Measurements from ENCODE around the gene ADCYAP1R1.

The ADCYAP1R1 gene

GRCh38 chr7:31087351-31087750 is 35.2 kb downstream of the ADCYAP1R1 start:
- DNase-seq (ENCODE audit: low read depth in 2 of 2), result no peak

DNA sequence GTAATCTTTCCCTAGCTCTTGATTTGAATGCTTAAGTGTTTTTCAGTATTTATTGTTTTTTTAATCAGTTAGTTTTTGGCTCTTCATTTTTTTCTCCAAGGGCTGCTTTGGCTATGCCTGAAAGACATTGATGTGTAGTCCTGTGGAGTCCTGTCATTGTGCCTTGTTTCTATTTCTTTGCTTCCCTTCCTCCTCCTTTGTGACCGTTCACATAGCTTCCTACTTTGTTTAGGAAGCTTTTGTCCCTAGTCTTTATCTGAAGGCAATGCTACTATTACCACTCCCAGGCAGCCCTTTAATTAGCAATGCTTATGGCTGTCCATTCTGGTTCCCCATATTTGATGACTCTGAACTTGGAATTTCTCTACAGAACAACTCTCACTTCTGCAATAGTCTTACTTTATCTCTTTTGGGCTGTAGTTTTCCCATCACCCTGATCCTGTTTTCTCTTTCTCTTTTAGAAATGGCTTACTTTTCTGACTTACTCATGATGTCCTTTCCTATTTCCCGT is 39.9 kb downstream of the ADCYAP1R1 start:
- DNase-seq (ENCODE audit: low read depth in 2 of 2), result no peak

- DNase-seq (ENCODE audit: low read depth in 2 of 2), result no peak
Measured at GRCh38 chr7:31092606-31093005, 40.5 kb downstream of the ADCYAP1R1 start.

GRCh38 chr7:31093282-31093681 is 41.2 kb downstream of the ADCYAP1R1 start:
- DNase-seq (ENCODE audit: low read depth in 2 of 2), result no peak

- DNase-seq (ENCODE audit: low read depth in 2 of 2), result no peak
Measured at GRCh38 chr7:31094271-31094670, 42.2 kb downstream of the ADCYAP1R1 start.

DNA sequence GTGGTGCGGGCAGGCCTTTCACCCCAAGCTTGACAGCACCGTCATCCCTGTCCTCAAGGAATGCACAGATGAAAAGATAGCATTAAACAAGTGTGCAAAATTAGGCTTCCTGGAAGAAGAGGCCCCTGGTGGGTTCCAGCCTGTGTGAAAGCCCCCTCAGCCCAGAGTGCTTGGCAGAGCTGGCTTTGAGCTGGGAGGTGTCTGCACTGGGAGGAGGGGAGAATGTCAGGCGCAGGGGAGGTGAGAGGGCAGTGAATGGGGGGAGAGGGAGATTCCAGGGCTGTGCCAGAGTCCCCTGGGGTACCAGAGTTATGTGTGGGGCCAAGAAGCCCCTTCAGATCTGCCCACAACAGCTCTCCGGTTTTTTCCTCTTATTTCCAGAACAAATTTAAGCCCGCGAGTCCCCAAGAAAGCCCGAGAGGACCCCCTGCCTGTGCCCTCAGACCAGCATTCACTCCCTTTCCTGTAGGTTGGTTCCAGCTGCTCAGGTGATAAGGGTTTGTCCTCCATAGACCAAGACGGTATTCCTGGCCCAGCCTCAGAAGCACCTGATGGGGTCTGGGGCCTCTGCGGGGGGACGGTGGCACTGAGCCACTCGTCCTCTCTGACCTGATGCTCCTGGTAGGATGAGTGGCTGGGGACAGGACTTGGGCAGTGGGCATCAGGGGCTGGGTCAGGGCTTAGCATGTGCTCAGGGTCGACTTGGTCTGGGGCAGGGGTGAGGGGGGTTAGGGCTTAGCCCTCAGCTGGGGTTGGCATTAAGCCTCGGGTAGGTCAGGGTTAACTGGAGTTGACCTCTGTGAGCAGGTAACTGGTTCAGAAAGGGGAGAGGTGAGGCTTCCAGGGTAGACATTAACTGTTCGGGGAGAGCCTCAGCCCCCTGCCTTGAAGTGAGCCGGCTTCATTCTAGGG is 43.4 kb downstream of the ADCYAP1R1 start:
- no peak for DNase-seq (ENCODE audit: low read depth in 2 of 2)

DNA sequence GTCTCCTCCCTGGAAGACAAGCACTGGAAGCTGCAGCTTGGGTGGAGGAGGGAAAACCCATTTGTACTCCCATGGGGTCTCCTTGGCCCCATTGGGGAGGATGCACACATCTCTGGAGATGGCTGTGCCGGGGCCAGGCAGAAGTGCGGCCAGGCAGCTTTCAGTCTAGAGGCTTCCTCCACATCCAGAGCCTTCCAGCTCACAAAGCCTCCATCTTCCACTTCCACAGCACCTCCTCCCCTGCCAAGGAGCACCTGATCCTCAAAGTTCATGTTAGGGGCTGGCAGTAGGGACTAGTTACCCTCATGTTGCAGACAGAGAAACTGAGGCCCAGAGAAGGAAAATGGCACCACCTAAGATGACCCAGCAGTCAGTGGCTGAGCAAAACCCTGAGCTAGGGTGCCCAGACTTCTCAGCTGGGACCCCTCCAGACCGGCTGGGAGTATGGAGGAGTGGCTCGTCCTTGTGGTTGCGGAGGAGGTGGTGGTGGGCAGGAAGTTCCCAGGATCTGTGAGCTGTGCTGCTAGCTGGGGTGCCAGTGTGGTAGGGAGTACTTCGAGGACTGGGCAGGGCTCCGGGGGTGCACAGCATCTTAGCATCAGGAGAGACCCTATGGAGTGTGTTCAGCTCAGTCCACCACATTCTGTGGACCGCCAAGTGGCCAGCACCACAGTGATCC is 44.2 kb downstream of the ADCYAP1R1 start:
- no peak for DNase-seq (ENCODE audit: low read depth in 2 of 2)

- DNase-seq (ENCODE audit: low read depth in 2 of 2), result no peak
Measured at GRCh38 chr7:31096877-31097258, 44.8 kb downstream of the ADCYAP1R1 start.

GRCh38 chr7:31098642-31099360 is 46.7 kb downstream of the ADCYAP1R1 start:
- no peak for DNase-seq (ENCODE audit: low read depth in 2 of 2)

DNA sequence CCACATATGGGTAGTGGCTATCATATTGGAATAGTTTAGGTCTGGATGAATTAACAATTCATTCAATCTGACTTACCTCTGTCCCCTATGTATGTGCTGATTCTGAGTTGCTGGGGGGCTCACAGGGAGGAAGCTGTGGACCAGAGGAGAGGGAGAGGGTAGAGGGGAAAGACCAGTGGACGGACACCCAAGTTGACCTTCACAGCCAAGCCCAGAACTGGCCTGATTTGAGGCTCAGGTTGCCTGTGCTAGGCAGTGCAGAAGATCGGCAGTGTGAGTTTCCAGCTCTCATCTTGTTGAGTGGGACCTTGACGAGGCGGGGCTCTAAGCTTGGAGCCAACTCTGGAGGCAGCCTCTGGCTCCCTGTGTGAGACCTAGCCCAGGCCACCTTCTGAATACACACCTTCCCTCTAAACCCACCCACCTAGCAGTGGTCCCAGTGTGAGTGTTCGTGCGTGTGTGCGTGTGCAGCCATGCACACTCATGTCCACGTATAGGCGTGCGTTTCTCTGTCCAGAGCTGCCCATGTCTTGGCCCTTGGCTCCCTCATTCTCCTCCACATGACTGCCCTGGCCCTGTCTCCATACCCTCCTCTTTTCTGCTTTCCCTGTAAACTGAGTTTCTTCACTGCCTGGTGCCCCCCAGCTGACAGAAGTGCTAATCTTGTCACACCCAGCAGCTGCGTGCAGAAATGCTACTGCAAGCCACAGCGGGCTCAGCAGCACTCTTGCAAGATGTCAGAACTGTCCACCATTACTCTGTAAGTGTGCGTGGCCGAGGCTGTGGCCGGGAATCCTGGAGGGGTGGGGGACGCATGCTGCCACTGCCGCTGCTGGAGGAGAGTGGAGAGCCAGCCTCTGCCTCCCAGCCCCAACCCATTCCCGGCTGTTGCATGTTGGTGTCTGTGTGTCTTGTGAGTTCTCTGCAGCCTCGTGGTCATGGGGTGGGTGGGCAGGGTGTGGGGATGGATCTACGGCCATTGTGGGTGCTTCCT is 47.6 kb downstream of the ADCYAP1R1 start:
- no peak for DNase-seq (ENCODE audit: low read depth in 2 of 2)

GRCh38 chr7:31100445-31100844 is 48.3 kb downstream of the ADCYAP1R1 start:
- DNase-seq (ENCODE audit: low read depth in 2 of 2), result no peak

GRCh38 chr7:31100871-31101270 is 48.8 kb downstream of the ADCYAP1R1 start:
- no peak for DNase-seq (ENCODE audit: low read depth in 2 of 2)

- no peak for DNase-seq (ENCODE audit: low read depth in 2 of 2)
Measured at GRCh38 chr7:31101544-31101943, 49.4 kb downstream of the ADCYAP1R1 start.

DNA sequence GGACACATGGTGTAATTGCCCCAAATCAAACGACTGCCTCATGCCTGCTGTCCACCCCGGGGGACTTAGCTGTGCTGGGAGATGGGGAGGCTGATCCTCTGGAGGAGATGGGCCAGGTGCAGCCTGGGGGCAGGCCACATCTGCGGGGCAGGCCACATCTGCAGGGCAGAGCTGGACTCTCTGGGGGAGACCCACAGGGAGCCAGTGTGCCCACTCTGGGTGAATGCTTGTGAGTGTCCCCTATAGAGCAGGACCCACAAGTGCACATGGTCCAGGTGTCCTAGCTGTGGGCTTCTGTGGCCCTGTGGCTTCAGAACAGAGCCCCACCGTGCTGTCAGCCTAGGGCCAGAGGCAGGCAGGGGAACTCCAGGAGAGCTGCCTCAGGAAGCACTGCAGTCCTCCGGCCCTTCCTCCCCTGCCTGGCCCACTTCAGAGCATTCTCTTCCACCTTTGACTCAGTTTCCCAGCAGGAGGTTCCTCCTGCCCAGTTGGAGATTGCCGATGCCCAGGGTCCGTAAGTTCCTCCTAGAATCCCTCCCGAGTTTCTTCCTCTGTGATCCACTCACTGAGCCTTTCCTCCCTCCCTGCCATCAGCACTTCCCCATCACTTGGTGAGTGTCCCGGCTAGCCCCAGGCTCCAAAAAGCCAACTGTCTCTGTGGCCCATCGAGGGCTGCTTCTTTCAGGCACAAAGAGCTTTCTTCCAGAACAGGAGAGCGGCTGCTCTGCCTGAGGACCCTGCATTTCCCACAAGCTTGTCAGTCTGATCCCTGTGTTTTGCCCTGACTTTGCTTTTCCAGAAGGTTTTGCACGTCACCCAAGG is 50.3 kb downstream of the ADCYAP1R1 start:
- DNase-seq (ENCODE audit: low read depth in 2 of 2), result no peak

GRCh38 chr7:31102973-31103850 is 51.1 kb downstream of the ADCYAP1R1 start:
- no peak for DNase-seq (ENCODE audit: low read depth in 2 of 2)

DNA sequence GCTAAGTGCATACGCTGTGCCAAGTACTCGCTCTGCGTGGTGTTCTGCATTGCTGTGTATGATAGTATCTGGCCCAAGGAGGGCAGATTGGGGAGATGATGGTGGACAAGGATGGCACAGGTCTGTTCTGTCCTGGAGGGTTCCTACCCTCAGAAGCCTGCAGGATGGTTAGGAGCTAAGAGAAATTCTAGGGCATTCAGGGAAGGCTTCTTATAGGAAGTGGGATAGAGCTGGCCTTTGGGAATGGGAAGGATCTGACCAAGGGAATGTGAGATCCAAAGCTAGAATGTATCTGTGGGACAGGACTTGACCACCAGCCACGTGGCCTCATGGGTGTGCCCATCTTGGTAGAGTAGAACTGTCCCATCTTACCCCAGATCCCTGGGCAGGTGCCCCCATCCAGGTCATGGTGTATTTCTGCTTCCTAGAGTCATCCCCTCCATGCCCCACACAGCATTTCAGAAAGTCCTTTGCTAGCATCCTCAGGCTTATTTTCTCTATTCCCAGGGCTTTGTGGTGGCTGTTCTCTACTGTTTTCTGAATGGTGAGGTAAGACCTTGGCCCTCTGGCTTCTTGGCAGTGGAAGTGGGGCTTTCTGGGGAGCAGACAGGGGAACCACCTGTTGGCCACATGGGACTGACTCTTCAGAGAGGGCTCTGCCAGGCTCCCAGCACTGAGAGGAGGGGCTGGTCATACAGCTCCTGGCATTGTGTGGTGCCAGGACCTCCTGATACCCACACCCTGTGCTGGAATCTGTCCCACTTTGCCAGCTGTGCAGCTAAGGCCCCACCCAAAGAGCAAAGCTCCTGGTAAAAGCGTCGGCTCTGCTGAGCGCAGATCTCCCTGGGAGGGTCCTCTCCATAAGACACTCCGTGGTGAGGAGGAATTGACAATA is 52.5 kb downstream of the ADCYAP1R1 start:
- DNase-seq (ENCODE audit: low read depth in 2 of 2), result no peak

DNA sequence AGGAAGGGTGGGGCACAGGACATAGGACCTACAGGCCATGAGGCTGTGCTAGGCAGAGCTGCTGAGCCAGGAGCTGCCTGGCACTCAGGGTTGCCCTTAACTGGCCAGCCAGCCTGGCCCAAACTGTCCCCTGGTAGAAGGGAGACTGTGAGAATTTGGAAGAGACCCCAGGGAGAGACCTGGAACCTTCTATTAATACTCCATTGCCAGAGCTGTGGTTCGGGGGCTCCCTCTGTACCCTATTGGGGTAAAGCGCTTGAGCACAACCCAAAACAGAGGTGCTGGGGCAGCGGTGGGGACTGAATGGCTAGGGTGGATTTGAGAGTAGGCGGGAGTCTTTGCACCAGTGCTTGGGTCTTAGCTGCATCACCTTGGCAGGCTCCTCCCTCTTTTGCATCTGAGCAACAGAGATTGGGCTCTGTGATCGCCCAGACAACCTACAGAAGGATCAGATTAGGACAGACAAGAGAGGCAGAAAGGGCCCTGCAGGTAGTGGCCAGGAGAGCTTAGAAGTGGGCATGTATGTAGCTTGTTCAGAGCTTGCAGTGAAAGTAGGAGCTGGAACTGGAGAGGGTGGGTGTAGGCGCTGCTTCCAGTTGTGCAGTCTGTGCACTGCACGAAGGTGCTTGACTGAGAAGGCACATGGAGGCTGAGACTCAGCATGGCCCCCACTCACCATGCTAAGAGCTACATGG is 53.3 kb downstream of the ADCYAP1R1 start:
- no peak for DNase-seq (ENCODE audit: low read depth in 2 of 2)

All from stimulated activated CD8-positive, alpha-beta memory T cell treated with anti-CD3 and anti-CD28 coated beads, Interleukin-15, amount 100 ng/mL, for 4 hours (primary cell).